GM18520 (cell line): ENCODE measurements around the gene CHCHD6.

Source experiments
- ATAC-seq: cut with Tn5 transposase; IDR thresholded peaks from one replicate; pipeline ENCODE4 v1.9.1; 2021; ENCODE audit not compliant: unreplicated experiment

Gene CHCHD6

GRCh38 chr3:126970921-126971320, 266.9 kb downstream of the CHCHD6 start:
- no peak for ATAC-seq

GRCh38 chr3:126971891-126972351, 267.9 kb downstream of the CHCHD6 start:
- ATAC-seq = no peak

- no peak for ATAC-seq
Measured at GRCh38 chr3:126972866-126973265, 268.8 kb downstream of the CHCHD6 start.

- ATAC-seq = no peak
Measured at GRCh38 chr3:126973814-126974213, 269.8 kb downstream of the CHCHD6 start.

GRCh38 chr3:126974756-126975155, 270.7 kb downstream of the CHCHD6 start:
- ATAC-seq = no peak

DNA sequence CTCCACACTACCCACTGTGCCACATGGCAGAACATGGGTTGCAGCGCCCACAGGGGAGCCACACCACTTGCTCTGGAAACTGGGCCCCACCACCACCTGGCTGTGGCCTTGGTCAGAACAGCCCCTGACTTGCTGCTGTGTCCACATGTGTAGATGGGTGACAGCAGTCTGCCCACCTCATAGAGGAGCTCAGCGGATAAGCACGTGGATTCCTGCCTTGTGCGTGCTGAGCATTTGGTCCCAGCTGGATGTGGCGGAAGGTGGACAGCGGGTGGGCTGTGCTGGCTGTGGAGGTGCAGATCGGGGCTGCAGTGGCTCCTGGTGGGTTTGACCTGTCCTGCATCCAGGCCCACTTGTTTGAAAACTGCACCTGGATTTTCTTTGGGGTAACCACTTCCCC, 272.9 kb downstream of the CHCHD6 start:
- ATAC-seq = no peak

- ATAC-seq = no peak
Measured at GRCh38 chr3:126977821-126978220, 273.8 kb downstream of the CHCHD6 start.

- no peak for ATAC-seq
Measured at GRCh38 chr3:126978291-126978690, 274.3 kb downstream of the CHCHD6 start.

GRCh38 chr3:126979046-126979628, 275.1 kb downstream of the CHCHD6 start:
- no peak for ATAC-seq

GRCh38 chr3:126980266-126980811, 276.3 kb downstream of the CHCHD6 start:
- no peak for ATAC-seq

DNA sequence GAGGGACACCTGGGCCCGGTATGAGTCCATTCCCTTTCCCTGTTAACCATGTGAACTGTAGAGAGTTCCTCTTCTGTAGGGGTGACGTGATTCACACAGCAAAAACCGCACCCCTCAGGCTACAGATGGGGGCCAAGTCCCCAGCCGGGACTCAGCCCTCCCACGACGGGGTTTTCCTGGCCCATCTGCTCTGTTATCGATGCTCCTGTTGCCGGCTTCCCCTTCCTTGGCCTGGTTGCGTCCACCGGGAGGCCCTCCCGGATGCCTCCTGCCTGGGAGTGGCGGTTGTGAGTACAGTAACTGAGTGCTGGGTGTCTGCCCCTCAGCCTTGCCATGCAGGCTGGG, 278.1 kb downstream of the CHCHD6 start:
- ATAC-seq = peak; percentile 31

DNA sequence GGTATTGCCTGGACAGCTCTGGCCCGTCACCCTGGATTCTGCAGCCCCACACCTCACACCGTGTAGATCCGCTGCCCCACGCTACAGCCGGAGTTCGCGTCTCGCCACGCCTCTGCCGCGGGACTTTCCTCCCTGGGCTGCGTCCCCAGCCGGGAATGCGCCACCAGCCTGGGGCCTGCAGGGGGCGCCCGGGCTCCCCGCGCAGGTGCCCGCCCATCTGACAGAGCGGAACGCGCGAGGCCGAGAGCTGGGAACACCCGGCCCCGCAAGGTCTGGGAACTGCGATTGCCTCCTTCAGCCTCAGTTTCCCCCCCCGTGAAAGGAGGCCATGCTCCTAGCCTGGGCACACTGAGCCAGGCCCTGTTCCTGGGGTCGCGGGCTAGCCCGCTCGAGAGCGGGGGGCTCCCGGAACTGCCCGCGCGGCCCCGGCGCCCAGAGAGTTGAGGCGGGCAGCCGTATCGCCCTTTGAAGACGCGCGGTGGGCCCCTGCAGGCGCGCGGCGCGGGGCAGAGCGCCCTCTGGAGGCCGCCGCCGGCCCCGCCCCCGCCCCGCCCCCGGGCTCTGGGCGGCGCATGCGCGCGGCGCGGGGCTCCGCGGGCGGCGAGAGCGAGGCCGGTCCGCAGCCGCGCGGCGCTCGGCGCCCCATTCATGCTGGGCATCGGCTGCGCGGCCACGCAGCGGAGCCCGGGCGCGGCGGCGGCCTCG, 278.6 kb downstream of the CHCHD6 start, which contains the start of gene PLXNA1:
PLXNA1 (plus strand) TSS at position 645 of the 705 bp plus-strand sequence. CDS start 5,479 bp downstream, outside the sequence.
- ATAC-seq = peak; percentile 40

GRCh38 chr3:126983276-126983652, 279.2 kb downstream of the CHCHD6 start:
- ATAC-seq = peak; percentile 6

- peak; percentile 1 for ATAC-seq
Measured at GRCh38 chr3:126983653-126984390, 279.8 kb downstream of the CHCHD6 start.

GRCh38 chr3:126984391-126985131, 280.5 kb downstream of the CHCHD6 start:
- no peak for ATAC-seq

DNA sequence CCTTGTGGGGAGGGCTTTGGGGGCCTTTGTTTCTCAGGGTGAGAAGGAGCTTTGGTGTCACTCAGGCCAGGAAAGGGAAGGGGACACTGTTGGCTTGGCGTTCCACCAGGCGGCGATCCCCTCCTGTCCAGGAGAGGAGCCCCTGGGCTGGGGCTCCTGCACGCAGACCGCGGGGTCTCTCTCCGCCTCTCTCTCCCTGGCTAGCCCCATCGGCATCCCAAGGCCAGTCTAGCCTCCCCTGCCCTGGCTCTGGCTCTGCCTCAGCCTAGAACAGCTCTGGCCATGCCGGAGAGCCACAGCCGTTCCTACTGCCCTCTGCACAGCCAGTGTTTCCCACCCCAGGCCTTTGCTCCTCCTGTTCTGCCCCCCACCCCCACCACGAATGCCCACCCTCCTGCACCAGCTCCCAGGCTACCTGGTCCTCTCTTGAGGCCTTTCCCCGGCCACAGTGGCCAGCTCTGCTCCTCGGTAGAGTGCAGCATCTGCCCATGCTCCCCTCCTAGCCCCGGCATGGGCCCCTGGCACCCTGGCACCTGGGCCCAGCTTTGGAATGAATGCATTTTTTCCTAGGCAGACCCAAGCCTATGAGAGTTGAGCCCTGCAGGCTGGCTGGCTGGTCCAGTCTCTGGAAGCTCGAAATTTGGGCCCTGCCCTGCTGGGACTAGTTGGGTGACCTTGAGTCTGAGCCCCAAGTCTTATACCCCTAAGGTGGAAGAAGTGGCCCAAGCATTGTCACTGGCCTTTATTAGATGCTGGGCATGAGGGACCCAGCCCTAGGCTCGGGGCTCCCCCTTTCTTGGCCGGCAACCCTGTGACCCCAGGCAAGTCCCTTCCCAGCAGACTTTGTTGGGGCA, 281.3 kb downstream of the CHCHD6 start:
- no peak for ATAC-seq

DNA sequence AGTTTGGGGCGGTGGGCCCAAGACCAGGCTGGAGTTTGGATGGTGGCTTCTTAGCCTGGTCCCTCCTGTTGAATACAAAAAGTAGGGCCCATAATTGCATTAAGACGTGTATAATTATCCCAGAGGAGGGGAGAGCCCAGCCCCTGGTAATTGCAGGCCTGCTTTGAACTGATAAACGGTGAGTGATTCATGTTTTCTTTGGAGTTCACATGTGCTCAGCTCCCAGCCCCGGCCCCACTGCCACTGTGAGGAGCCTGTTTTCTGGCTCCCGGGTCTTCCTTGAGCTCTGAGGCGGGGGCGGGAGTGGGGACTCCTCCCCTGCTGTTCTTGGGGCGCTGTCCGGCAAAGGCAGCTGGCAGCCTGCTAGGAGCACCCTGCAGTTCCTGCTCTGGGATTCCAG, 282.0 kb downstream of the CHCHD6 start:
- ATAC-seq = no peak

- ATAC-seq = no peak
Measured at GRCh38 chr3:126987129-126987528, 283.1 kb downstream of the CHCHD6 start.

DNA sequence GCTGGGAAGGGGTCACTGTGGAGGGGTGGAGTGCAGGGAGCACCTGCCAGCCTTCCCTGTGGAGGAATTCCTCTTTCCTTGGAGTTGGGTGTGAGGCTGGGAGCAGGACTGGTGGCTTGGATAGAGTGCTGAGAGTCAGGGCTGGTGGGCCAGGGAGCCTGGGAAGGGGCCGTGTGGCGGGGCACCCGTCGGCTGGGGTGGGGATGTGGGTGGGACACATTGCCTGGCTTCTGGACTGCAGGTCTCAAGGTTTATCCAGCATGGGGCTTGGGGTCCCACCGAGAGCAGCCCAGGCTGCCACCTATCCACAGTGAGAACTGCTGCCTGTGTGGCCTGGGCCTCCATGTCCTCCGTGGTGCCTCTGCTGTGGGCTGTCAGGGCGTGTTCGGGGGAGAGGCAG, 283.6 kb downstream of the CHCHD6 start:
- ATAC-seq = no peak

- ATAC-seq = no peak
Measured at GRCh38 chr3:126988451-126989021, 284.5 kb downstream of the CHCHD6 start.
